Measurements from ENCODE around the gene GRIK4. TPM values are rescaled to one million over a fixed set of nuclear protein-coding genes. Genes with fewer than 3 reads are reported as not detected.

The GRIK4 gene
- total RNA-seq, 1 experiment from 2014 or later = not detected

- Histone ChIP-seq H3K36me3 (ENCODE audit: low read depth) (no peaks in the 10 kb centered on the region), H3K27ac (no peak overlapping the region), H3K9me2 (ENCODE audit: insufficient read depth) (no peaks in the 10 kb centered on the region), H3K4me2 (no peak overlapping the region), H3F3A (ENCODE audit: insufficient read depth, low read depth) (no peaks in the 10 kb centered on the region), H3K9me3 (ENCODE audit: insufficient read depth, low read depth) (no peaks in the 10 kb centered on the region), H3K27me3 (ENCODE audit: insufficient read depth, low read depth) (no peaks in the 10 kb centered on the region), H3K79me2 (ENCODE audit: low read depth) (no peaks in the 10 kb centered on the region), H3K4me1 (replicated peaks; ENCODE audit: insufficient read depth) (no peaks in the 10 kb centered on the region), H4K20me1 (ENCODE audit: insufficient read depth) (0 out of 2 replicates have a peak, but pooled peaks cover 5% of the 10 kb centered on the region), H2AFZ (no peak overlapping the region), H3K4me3 (no peak overlapping the region)
- no peak for DNase-seq
- POLR2A ChIA-PET (ENCODE audit: unreplicated experiment) = interaction anchor here (0.5 kb wide), 1 partner anchor 889 kb away, joined by 3 read pairs; no protein-coding TSS in a partner anchor
- no TSS peak for BruUV-seq (replicated peaks)
- intact Hi-C loops (cut with micrococcal nuclease; ENCODE audit: unreplicated experiment) = no loop called here
- TF ChIP-seq CTCF (conservative IDR thresholded peaks at IDR 0.05) = no peak
- no peak for TF ChIP-seq EZH2 (IDR thresholded peaks at IDR 0.05; ENCODE audit: low read depth)
- CTCF ChIA-PET = no interaction called here
These were observed 17.0 kb upstream of the GRIK4 start for GRCh38 chr11:120494595-120494994.

GRCh38 chr11:120499088-120499487, 12.5 kb upstream of the GRIK4 start:
- Histone ChIP-seq H2AFZ (no peak overlapping the region), H4K20me1 (ENCODE audit: insufficient read depth) (no peaks in the 10 kb centered on the region), H3K4me1 (replicated peaks; ENCODE audit: insufficient read depth) (no peaks in the 10 kb centered on the region), H3F3A (ENCODE audit: insufficient read depth, low read depth) (no peaks in the 10 kb centered on the region), H3K27me3 (ENCODE audit: insufficient read depth, low read depth) (peaks cover 1% of the 10 kb centered on the region; the same call in 1 of the 2 replicates), H3K9me2 (ENCODE audit: insufficient read depth) (no peaks in the 10 kb centered on the region), H3K9me3 (ENCODE audit: insufficient read depth, low read depth) (no peaks in the 10 kb centered on the region), H3K27ac (no peak overlapping the region), H3K4me3 (no peak overlapping the region), H3K79me2 (ENCODE audit: low read depth) (no peaks in the 10 kb centered on the region), H3K4me2 (no peak overlapping the region), H3K36me3 (ENCODE audit: low read depth) (no peaks in the 10 kb centered on the region)
- BruUV-seq (replicated peaks) = no TSS peak
- ChIA-PET POLR2A (ENCODE audit: unreplicated experiment) (no interaction called here), CTCF (no interaction called here)
- TF ChIP-seq EZH2 (IDR thresholded peaks at IDR 0.05; ENCODE audit: low read depth) (no peak), CTCF (conservative IDR thresholded peaks at IDR 0.05) (no peak)
- DNase-seq = no peak
- intact Hi-C loops (cut with micrococcal nuclease; ENCODE audit: unreplicated experiment) = no loop called here

- no peaks in the 10 kb centered on the region for H3K4me1 ChIP-seq (replicated peaks; ENCODE audit: insufficient read depth)
- ChIA-PET CTCF (interaction anchor here (0.7 kb wide), 1 partner anchor 26 kb away, joined by 5 read pairs; no protein-coding TSS in a partner anchor), POLR2A (ENCODE audit: unreplicated experiment) (interaction anchor here (0.7 kb wide), 1 partner anchor 165 kb away, joined by 4 read pairs; no protein-coding TSS in a partner anchor)
- peaks cover 6% of the 10 kb centered on the region; the same call in 1 of the 2 replicates for H3K27me3 ChIP-seq (ENCODE audit: insufficient read depth, low read depth)
- H3K36me3 ChIP-seq (ENCODE audit: low read depth) = no peaks in the 10 kb centered on the region
- no peaks in the 10 kb centered on the region for H3F3A ChIP-seq (ENCODE audit: insufficient read depth, low read depth)
- no peak overlapping the region for H2AFZ ChIP-seq
- no peaks in the 10 kb centered on the region for H3K79me2 ChIP-seq (ENCODE audit: low read depth)
- no TSS peak for BruUV-seq (replicated peaks)
- intact Hi-C loops (cut with micrococcal nuclease; ENCODE audit: unreplicated experiment) = loop anchor here (10.0 kb wide), 1 partner anchor 165 kb away; the partner anchor contains the start of gene ARHGEF12
- no peaks in the 10 kb centered on the region for H3K9me2 ChIP-seq (ENCODE audit: insufficient read depth)
- no peak overlapping the region for H3K27ac ChIP-seq
- DNase-seq = no peak
- H4K20me1 ChIP-seq (ENCODE audit: insufficient read depth) = no peaks in the 10 kb centered on the region
- H3K4me2 ChIP-seq = no peak overlapping the region
- TF ChIP-seq EZH2 (IDR thresholded peaks at IDR 0.05; ENCODE audit: low read depth) (no peak), CTCF (conservative IDR thresholded peaks at IDR 0.05) (no peak)
- no peaks in the 10 kb centered on the region for H3K9me3 ChIP-seq (ENCODE audit: insufficient read depth, low read depth)
- no peak overlapping the region for H3K4me3 ChIP-seq
These were observed 11.7 kb upstream of the GRIK4 start for GRCh38 chr11:120499859-120500258.
